SH-SY5Y (cell line): Measurements from ENCODE around the gene VAV2.
A peak's percentile ranks its signal among the peaks of the same experiment; 100 is the strongest.

Experiments
- GATA2 ChIP-seq: IDR thresholded peaks from 2 replicates; pipeline ENCODE4 v1.6.1; 2011; ENCODE audit warnings: mild to moderate bottlenecking, low read depth, low read length
- GATA3 ChIP-seq: IDR thresholded peaks from 2 replicates; pipeline ENCODE4 v1.6.1; 2011; ENCODE audit warnings: low read depth, mild to moderate bottlenecking, low read length, moderate library complexity

GRCh38 chr9:134040781-134041648 lies 48.9 kb upstream of the VAV2 start:
- TF ChIP-seq GATA2 (peak; percentile 17; the same call in 1 of the 2 replicates), GATA3 (no peak)
